Natural killer cell treated with Interleukin-12 subunit alpha and Interleukin-12 subunit beta and Interleukin-15 and Interleukin-18, amount 100 ng/mL, for 72 hours (primary cell): Measurements from ENCODE around the gene AKAP17A. TPM values are rescaled to one million over a fixed set of nuclear protein-coding genes. Genes with fewer than 3 reads are reported as not detected.

Source experiments
- ATAC-seq, 2 donors: fragments of 150-1000 bp; cut with Tn5 transposase in 1 of 2; sonication (Bioruptor Pico), chemical (Tn5 transposase) in 1 of 2; 2 replicates each; pipeline ENCODE4 v1.10.0; 2021
- DNase-seq: peaks from one replicate; pipeline ENCODE4 v3.0.0; 2022; ENCODE audit warnings: low spot score
- H3K27ac Mint-ChIP-seq, 2 donors: 1 replicate in 1 of 2; 2 replicates in 1 of 2; pipeline ENCODE4 v1.8.0; 2022; ENCODE audit warnings: mixed read lengths in 2 of 2, mild to moderate bottlenecking in 1 of 2, moderate library complexity in 1 of 2
- H3K27me3 Mint-ChIP-seq, 2 donors: 1 replicate in 1 of 2; 2 replicates in 1 of 2; pipeline ENCODE4 v1.8.0; 2022; ENCODE audit warnings: mixed read lengths in 2 of 2
- H3K36me3 Mint-ChIP-seq: one replicate; pipeline ENCODE4 v1.8.0; 2022; ENCODE audit warnings: mixed read lengths
- H3K4me1 Mint-ChIP-seq, 2 donors: 1 replicate in 1 of 2; 2 replicates in 1 of 2; pipeline ENCODE4 v1.8.0; 2022; ENCODE audit warnings: low read depth in 2 of 2, mixed read lengths in 2 of 2, mild to moderate bottlenecking in 1 of 2
- H3K4me3 Mint-ChIP-seq: one replicate; pipeline ENCODE4 v1.8.0; 2022; ENCODE audit warnings: mixed read lengths
- H3K9me3 Mint-ChIP-seq: 2 replicates; pipeline ENCODE4 v1.8.0; 2022; ENCODE audit warnings: mixed read lengths
- total RNA-seq, 2 donors: library from RNA; stranded (reverse); gene quantifications; one replicate each; pipeline ENCODE4 v1.2.3, GENCODE V29; 2022

Gene AKAP17A
- total RNA-seq, 2 donors from 2014 or later, result 74.3 to 98.4 TPM

DNA sequence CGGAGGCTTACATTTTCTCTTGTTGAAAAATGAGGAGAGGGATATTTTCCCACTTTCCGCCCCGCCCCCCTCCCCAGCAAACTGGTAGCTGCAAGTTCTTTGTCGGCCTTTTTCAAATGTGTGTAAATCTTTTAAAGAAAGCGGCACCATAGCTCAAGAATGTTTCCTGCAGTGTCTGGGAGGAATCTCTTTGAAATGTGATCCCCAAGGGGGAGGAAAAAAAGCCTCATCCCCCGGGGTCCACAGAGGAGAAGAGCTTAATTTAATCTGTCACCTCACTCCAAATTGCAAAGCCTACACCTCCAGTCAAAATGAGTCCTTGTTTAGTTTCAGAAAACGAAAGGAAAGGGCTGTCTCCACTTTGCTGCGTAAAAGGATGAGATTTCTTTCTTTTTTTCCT, 58.2 kb downstream of the AKAP17A start:
- H3K9me3 Mint-ChIP-seq, result no peaks in the 10 kb centered on the region
- H3K4me1 Mint-ChIP-seq, result peaks cover 4 to 7% of the 10 kb centered on the region in 2 donors
- no peak overlapping the region for H3K27ac Mint-ChIP-seq
- peaks cover 7 to 11% of the 10 kb centered on the region in 2 donors for H3K27me3 Mint-ChIP-seq
- no peak overlapping the region for H3K4me3 Mint-ChIP-seq
- no peak for ATAC-seq
- H3K36me3 Mint-ChIP-seq, result peaks cover 9% of the 10 kb centered on the region
- no peak for DNase-seq

Other genes with a start within 250 kb of the AKAP17A start
- 100 to 1,000 TPM; 224 to 343 TPM for gene SLC25A6, start 199.5 kb upstream of the AKAP17A start, total RNA-seq
- 10 to 100 TPM; 84.8 to 94.2 TPM for gene ASMTL, start 138.7 kb upstream of the AKAP17A start, total RNA-seq
- gene P2RY8, start 54.4 kb upstream of the AKAP17A start, total RNA-seq, result 10 to 100 TPM; 19.5 to 59.1 TPM
- 1 to 10 TPM; 1.7 to 1.8 TPM for gene ASMT, start 23.5 kb downstream of the AKAP17A start, total RNA-seq